OCI-LY1 (cell line): ENCODE results near the gene MACROD2.

Experiments used
- EZH2 ChIP-seq: fragments of 200-600 bp; sonication (generic), shearing (Covaris generic); IDR thresholded peaks from 2 replicates; pipeline ENCODE4 v1.8.0; 2017; ENCODE audit warnings: borderline replicate concordance, mixed run types, mild to moderate bottlenecking, antibody characterized with exemption, low read length, moderate library complexity, mixed read lengths
- TF ChIP-seq, protein P1 (sequence below): fragments of 200-600 bp; sonication (generic), shearing (Covaris generic); IDR thresholded peaks from 2 replicates; pipeline ENCODE4 v1.5.1; 2017; ENCODE audit warnings: mild to moderate bottlenecking, antibody characterized with exemption, low read length, moderate library complexity, mixed read lengths

DNA sequence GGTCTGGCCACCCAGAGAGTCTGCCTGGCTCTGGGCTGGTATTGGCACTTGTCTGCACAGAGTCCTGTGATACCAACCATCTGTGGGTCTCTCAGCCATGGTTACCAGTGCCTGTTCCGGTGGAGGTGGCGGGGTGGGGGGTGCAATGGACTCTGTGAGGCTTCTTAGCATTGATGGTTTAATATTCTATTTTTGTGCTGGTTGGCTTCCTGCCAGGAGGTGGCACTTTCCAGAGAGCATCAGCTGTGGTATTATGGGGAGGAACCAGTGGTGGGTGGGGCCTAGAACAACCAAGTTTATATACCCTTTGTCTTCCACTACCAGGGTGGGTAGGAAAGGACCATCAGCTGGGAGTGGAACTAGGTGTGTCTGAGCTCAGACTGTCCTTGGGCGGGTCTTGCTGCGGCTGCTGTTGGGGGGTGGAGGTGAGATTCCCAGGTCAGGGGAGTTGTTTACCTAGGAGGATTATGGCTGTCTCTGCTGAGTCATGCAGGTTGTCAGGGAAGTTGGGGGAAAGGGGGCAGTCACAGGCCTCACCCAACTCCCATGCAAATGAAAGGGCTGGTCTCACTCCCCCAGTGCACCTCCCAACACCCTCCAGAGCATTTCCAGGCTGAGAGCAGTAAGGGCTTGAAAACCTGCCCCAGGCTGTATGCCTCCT lies 224.6 kb downstream of the MACROD2 start:
- TF ChIP-seq, protein P1, sequence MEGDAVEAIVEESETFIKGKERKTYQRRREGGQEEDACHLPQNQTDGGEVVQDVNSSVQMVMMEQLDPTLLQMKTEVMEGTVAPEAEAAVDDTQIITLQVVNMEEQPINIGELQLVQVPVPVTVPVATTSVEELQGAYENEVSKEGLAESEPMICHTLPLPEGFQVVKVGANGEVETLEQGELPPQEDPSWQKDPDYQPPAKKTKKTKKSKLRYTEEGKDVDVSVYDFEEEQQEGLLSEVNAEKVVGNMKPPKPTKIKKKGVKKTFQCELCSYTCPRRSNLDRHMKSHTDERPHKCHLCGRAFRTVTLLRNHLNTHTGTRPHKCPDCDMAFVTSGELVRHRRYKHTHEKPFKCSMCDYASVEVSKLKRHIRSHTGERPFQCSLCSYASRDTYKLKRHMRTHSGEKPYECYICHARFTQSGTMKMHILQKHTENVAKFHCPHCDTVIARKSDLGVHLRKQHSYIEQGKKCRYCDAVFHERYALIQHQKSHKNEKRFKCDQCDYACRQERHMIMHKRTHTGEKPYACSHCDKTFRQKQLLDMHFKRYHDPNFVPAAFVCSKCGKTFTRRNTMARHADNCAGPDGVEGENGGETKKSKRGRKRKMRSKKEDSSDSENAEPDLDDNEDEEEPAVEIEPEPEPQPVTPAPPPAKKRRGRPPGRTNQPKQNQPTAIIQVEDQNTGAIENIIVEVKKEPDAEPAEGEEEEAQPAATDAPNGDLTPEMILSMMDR: no peak
- no peak for TF ChIP-seq EZH2
